HG03196 (cell line): Measurements from ENCODE around the gene PRKCB.

Experiments
- ATAC-seq: cut with Tn5 transposase; IDR thresholded peaks from one replicate; pipeline ENCODE4 v1.9.1; 2021; ENCODE audit not compliant: unreplicated experiment

PRKCB gene

GRCh38 chr16:23962001-23962400, 126.2 kb downstream of the PRKCB start:
- ATAC-seq: no peak

- ATAC-seq: no peak
Observed at GRCh38 chr16:23964136-23964535, 128.4 kb downstream of the PRKCB start.

GRCh38 chr16:23965137-23965733, 129.5 kb downstream of the PRKCB start:
- no peak for ATAC-seq

GRCh38 chr16:23966597-23967394, 131.0 kb downstream of the PRKCB start:
- ATAC-seq: no peak

- no peak for ATAC-seq
Observed at GRCh38 chr16:23967775-23968174, 132.0 kb downstream of the PRKCB start.

GRCh38 chr16:23968176-23968575, 132.4 kb downstream of the PRKCB start:
- ATAC-seq: no peak

GRCh38 chr16:23969468-23970297, 133.9 kb downstream of the PRKCB start:
- no peak for ATAC-seq

- ATAC-seq: no peak
Observed at GRCh38 chr16:23974223-23974622, 138.4 kb downstream of the PRKCB start.

GRCh38 chr16:23975293-23975692, 139.5 kb downstream of the PRKCB start:
- no peak for ATAC-seq

GRCh38 chr16:23976091-23976490, 140.3 kb downstream of the PRKCB start:
- ATAC-seq: no peak

- no peak for ATAC-seq
Observed at GRCh38 chr16:23976524-23976923, 140.7 kb downstream of the PRKCB start.

- ATAC-seq: no peak
Observed at GRCh38 chr16:23979441-23979840, 143.7 kb downstream of the PRKCB start.

GRCh38 chr16:23979982-23980381, 144.2 kb downstream of the PRKCB start:
- ATAC-seq: no peak

GRCh38 chr16:23981429-23982399, 145.9 kb downstream of the PRKCB start:
- no peak for ATAC-seq

- no peak for ATAC-seq
Observed at GRCh38 chr16:23986455-23986854, 150.7 kb downstream of the PRKCB start.

GRCh38 chr16:23987443-23987842, 151.7 kb downstream of the PRKCB start:
- ATAC-seq: peak; percentile 84

- no peak for ATAC-seq
Observed at GRCh38 chr16:23990507-23990906, 154.7 kb downstream of the PRKCB start.

- ATAC-seq: no peak
Observed at GRCh38 chr16:23991066-23991465, 155.3 kb downstream of the PRKCB start.

GRCh38 chr16:23994615-23995014, 158.8 kb downstream of the PRKCB start:
- no peak for ATAC-seq

GRCh38 chr16:23996258-23996955, 160.6 kb downstream of the PRKCB start:
- no peak for ATAC-seq
